Chondrocyte (in vitro differentiated cells): ENCODE data around the gene PLEKHG4B. TPM values are rescaled to one million over a fixed set of nuclear protein-coding genes. Genes with fewer than 3 reads are reported as not detected.

Experiments
- DNase-seq: peaks from one replicate; pipeline ENCODE4 v3.0.0; 2021; ENCODE audit warnings: mixed read lengths, low spot score
- H3K27ac Mint-ChIP-seq: one replicate; pipeline ENCODE4 v1.8.0; 2021; ENCODE audit warnings: mild to moderate bottlenecking, moderate library complexity, mixed read lengths; ENCODE audit not compliant: unreplicated experiment
- H3K27me3 Mint-ChIP-seq: 2 replicates; pipeline ENCODE4 v1.8.0; 2021; ENCODE audit warnings: low read depth, mixed read lengths
- H3K36me3 Mint-ChIP-seq: 2 replicates; pipeline ENCODE4 v1.8.0; 2021; ENCODE audit warnings: low read depth, mixed read lengths
- H3K4me1 Mint-ChIP-seq: 2 replicates; pipeline ENCODE4 v1.8.0; 2021; ENCODE audit warnings: low read depth, mild to moderate bottlenecking, mixed read lengths
- H3K4me3 Mint-ChIP-seq: one replicate; pipeline ENCODE4 v1.8.0; 2021; ENCODE audit warnings: mild to moderate bottlenecking, moderate library complexity, mixed read lengths; ENCODE audit not compliant: unreplicated experiment
- H3K9me3 Mint-ChIP-seq: 2 replicates; pipeline ENCODE4 v1.8.0; 2021; ENCODE audit warnings: low read depth, mixed read lengths
- CTCF ChIP-seq: fragments of 200-600 bp; sonication (generic); IDR thresholded peaks from 2 replicates; pipeline ENCODE4 v1.5.0; 2021; ENCODE audit warnings: antibody characterized with exemption, mild to moderate bottlenecking, moderate library complexity
- total RNA-seq: library from RNA; stranded (reverse); gene quantifications from 3 replicates; pipeline ENCODE4 v1.2.1, GENCODE V29; 2021

PLEKHG4B gene
- total RNA-seq, 1 donor from 2014 or later = 2.0 TPM

- no peak for TF ChIP-seq CTCF
- Mint-ChIP-seq H3K27ac (no peak overlapping the region), H3K36me3 (peaks cover 1% of the 10 kb centered on the region), H3K4me1 (no peaks in the 10 kb centered on the region), H3K4me3 (no peak overlapping the region), H3K9me3 (no peaks in the 10 kb centered on the region), H3K27me3 (peaks cover 16% of the 10 kb centered on the region)
- peak; percentile 38 for DNase-seq
Observed at GRCh38 chr5:176296-176823, 84.4 kb downstream of the PLEKHG4B start.

- H3K9me3 Mint-ChIP-seq = no peaks in the 10 kb centered on the region
- no peak for DNase-seq
- no peaks in the 10 kb centered on the region for H3K4me1 Mint-ChIP-seq
- H3K27me3 Mint-ChIP-seq = peaks cover 16% of the 10 kb centered on the region
- no peak for TF ChIP-seq CTCF
- H3K4me3 Mint-ChIP-seq = no peak overlapping the region
- H3K27ac Mint-ChIP-seq = no peak overlapping the region
- peaks cover 1% of the 10 kb centered on the region for H3K36me3 Mint-ChIP-seq
Observed at GRCh38 chr5:178110-178509, 86.1 kb downstream of the PLEKHG4B start.

GRCh38 chr5:179401-179800, 87.4 kb downstream of the PLEKHG4B start:
- no peak for TF ChIP-seq CTCF
- no peak overlapping the region for H3K27ac Mint-ChIP-seq
- H3K36me3 Mint-ChIP-seq = peaks cover under 1% of the 10 kb centered on the region
- no peak overlapping the region for H3K4me3 Mint-ChIP-seq
- no peaks in the 10 kb centered on the region for H3K9me3 Mint-ChIP-seq
- peaks cover 10% of the 10 kb centered on the region for H3K27me3 Mint-ChIP-seq
- DNase-seq = peak; percentile 66
- H3K4me1 Mint-ChIP-seq = peaks cover 4% of the 10 kb centered on the region

- peaks cover 6% of the 10 kb centered on the region for H3K4me1 Mint-ChIP-seq
- H3K27ac Mint-ChIP-seq = no peak overlapping the region
- H3K4me3 Mint-ChIP-seq = no peak overlapping the region
- no peak for TF ChIP-seq CTCF
- H3K27me3 Mint-ChIP-seq = peaks cover 10% of the 10 kb centered on the region
- no peaks in the 10 kb centered on the region for H3K36me3 Mint-ChIP-seq
- DNase-seq = peak; percentile 28
- H3K9me3 Mint-ChIP-seq = no peaks in the 10 kb centered on the region
Observed at GRCh38 chr5:180286-180918, 88.4 kb downstream of the PLEKHG4B start.

GRCh38 chr5:181160-181559, 89.2 kb downstream of the PLEKHG4B start:
- DNase-seq = peak; percentile 56
- Mint-ChIP-seq H3K4me3 (no peak overlapping the region), H3K27me3 (peaks cover 10% of the 10 kb centered on the region), H3K27ac (no peak overlapping the region), H3K4me1 (peaks cover 6% of the 10 kb centered on the region), H3K9me3 (no peaks in the 10 kb centered on the region), H3K36me3 (no peaks in the 10 kb centered on the region)
- TF ChIP-seq CTCF = no peak
